Ascending aorta (tissue), 2 donors: ENCODE results near the gene TXN. TPM values are rescaled to one million over a fixed set of nuclear protein-coding genes. Genes with fewer than 3 reads are reported as not detected.

ENCODE experiments used
- DNase-seq, 2 donors: peaks; one replicate each; pipeline ENCODE4 v3.0.0-alpha.2; 2019; ENCODE audit warnings: low spot score in 2 of 2
- H3K27ac ChIP-seq, 2 donors: fragments of 200-600 bp; sonication (generic); one replicate each; pipeline ENCODE4 v1.5.1; 2016 to 2017; ENCODE audit warnings: mild to moderate bottlenecking in 1 of 2
- H3K27me3 ChIP-seq: fragments of 200-600 bp; sonication (generic); one replicate; pipeline ENCODE4 v1.5.1; 2017
- H3K36me3 ChIP-seq, 2 donors: fragments of 200-600 bp; sonication (generic); one replicate each; pipeline ENCODE4 v1.5.1; 2016
- H3K4me1 ChIP-seq, 2 donors: fragments of 200-600 bp; sonication (generic); one replicate each; pipeline ENCODE4 v1.5.1; 2016 to 2017; ENCODE audit warnings: mild to moderate bottlenecking in 1 of 2
- H3K4me3 ChIP-seq, 2 donors: fragments of 200-600 bp; sonication (generic); one replicate each; pipeline ENCODE4 v1.5.1; 2016 to 2017; ENCODE audit warnings: mild to moderate bottlenecking in 1 of 2
- H3K9me3 ChIP-seq, 2 donors: fragments of 200-600 bp; sonication (generic); one replicate each; pipeline ENCODE4 v1.5.1; 2016
- CTCF ChIP-seq, 3 experiments: fragments of 200-600 bp in 2 of 3; fragments of 450-650 bp in 1 of 3; sonication (generic) in 2 of 3; IDR thresholded peaks; one replicate each; pipeline ENCODE4 v1.5.1; 2016 to 2019; ENCODE audit warnings: antibody characterized with exemption in 3 of 3, mild to moderate bottlenecking in 1 of 3, moderate library complexity in 1 of 3
- intact Hi-C: fragments of 100-400 bp; cut with DNase I; formaldehyde crosslinking; loops from one replicate; pipeline ENCODE4 v1.15.1; 2023
- total RNA-seq: library from RNA; depleted of rRNA; stranded (reverse); fragments of >200 nt; gene quantifications from one replicate; pipeline ENCODE4 v1.1.0, GENCODE V29; 2016

Gene TXN
- total RNA-seq, 1 donor from 2014 or later, result 28.9 TPM

GRCh38 chr9:110251212-110251611 is 5.1 kb downstream of the TXN start:
- Histone ChIP-seq H3K4me3 (no peak overlapping the region), H3K36me3 (peaks cover 26 to 48% of the 10 kb centered on the region in 2 donors), H3K27me3 (no peaks in the 10 kb centered on the region), H3K27ac (no peak overlapping the region), H3K9me3 (no peaks in the 10 kb centered on the region), H3K4me1 (peaks cover 2% of the 10 kb centered on the region in 2 donors)
- DNase-seq, result no peak
- intact Hi-C loops, result no loop called here
- TF ChIP-seq CTCF (IDR thresholded peaks at IDR 0.05), result no peak

GRCh38 chr9:110249603-110250002 is 6.7 kb downstream of the TXN start:
- H3K36me3 ChIP-seq, result peaks cover 27 to 58% of the 10 kb centered on the region in 2 donors
- TF ChIP-seq CTCF (IDR thresholded peaks at IDR 0.05), result no peak
- no peak for DNase-seq

GRCh38 chr9:110248361-110248760 is 7.9 kb downstream of the TXN start:
- Histone ChIP-seq H3K4me1 (no peaks in the 10 kb centered on the region), H3K36me3 (peaks cover 27 to 68% of the 10 kb centered on the region in 2 donors), H3K4me3 (no peak overlapping the region), H3K9me3 (no peaks in the 10 kb centered on the region), H3K27ac (no peak overlapping the region), H3K27me3 (no peaks in the 10 kb centered on the region)
- DNase-seq, result no peak
- intact Hi-C loops, result no loop called here
- TF ChIP-seq CTCF (IDR thresholded peaks at IDR 0.05), result no peak

More at GRCh38 chr9:110249603-110250002, 6.7 kb downstream of the TXN start:
- intact Hi-C loops, result no loop called here
- H3K4me3 ChIP-seq, result no peak overlapping the region
- H3K4me1 ChIP-seq, result peaks cover 0 to 1% of the 10 kb centered on the region in 2 donors
- H3K27ac ChIP-seq, result no peak overlapping the region
- H3K27me3 ChIP-seq, result no peaks in the 10 kb centered on the region
- no peaks in the 10 kb centered on the region for H3K9me3 ChIP-seq

- TF ChIP-seq CTCF (IDR thresholded peaks at IDR 0.05), result no peak
- intact Hi-C loops, result no loop called here
- DNase-seq, result no peak
- Histone ChIP-seq H3K9me3 (no peaks in the 10 kb centered on the region), H3K27ac (no peak overlapping the region), H3K4me1 (no peaks in the 10 kb centered on the region), H3K27me3 (no peaks in the 10 kb centered on the region), H3K4me3 (no peak overlapping the region), H3K36me3 (peaks cover 33 to 74% of the 10 kb centered on the region in 2 donors)
These were observed 10.1 kb downstream of the TXN start for GRCh38 chr9:110246214-110246613.

- H3K4me3 ChIP-seq, result no peak overlapping the region
- H3K27me3 ChIP-seq, result no peaks in the 10 kb centered on the region
- H3K27ac ChIP-seq, result no peak overlapping the region
- H3K4me1 ChIP-seq, result no peaks in the 10 kb centered on the region
- no peak for TF ChIP-seq CTCF (IDR thresholded peaks at IDR 0.05)
- no peaks in the 10 kb centered on the region for H3K9me3 ChIP-seq
- intact Hi-C loops, result no loop called here
- H3K36me3 ChIP-seq, result peaks cover 28 to 60% of the 10 kb centered on the region in 2 donors
- no peak for DNase-seq
These were observed 11.7 kb downstream of the TXN start for GRCh38 chr9:110244616-110245015.

GRCh38 chr9:110241858-110242321 is 14.4 kb downstream of the TXN start:
- DNase-seq, result no peak
- H3K4me3 ChIP-seq, result no peak overlapping the region
- no peaks in the 10 kb centered on the region for H3K9me3 ChIP-seq
- H3K27ac ChIP-seq, result no peak overlapping the region
- no peaks in the 10 kb centered on the region for H3K4me1 ChIP-seq
- intact Hi-C loops, result no loop called here
- H3K27me3 ChIP-seq, result no peaks in the 10 kb centered on the region
- no peak for TF ChIP-seq CTCF (IDR thresholded peaks at IDR 0.05)
- peaks cover 12 to 35% of the 10 kb centered on the region in 2 donors for H3K36me3 ChIP-seq
